HG03439 (cell line): ENCODE measurements around the gene LIPK.
"Not testable (repeated sequence)": the region's sequence is repeated elsewhere in the genome, so short reads cannot be mapped to it uniquely, and the experiment has no call there.

Experiments
- ATAC-seq: cut with Tn5 transposase; IDR thresholded peaks from one replicate; pipeline ENCODE4 v1.9.1; 2021; ENCODE audit warnings: mild to moderate bottlenecking, moderate library complexity; ENCODE audit not compliant: unreplicated experiment

LIPK gene, protein sequence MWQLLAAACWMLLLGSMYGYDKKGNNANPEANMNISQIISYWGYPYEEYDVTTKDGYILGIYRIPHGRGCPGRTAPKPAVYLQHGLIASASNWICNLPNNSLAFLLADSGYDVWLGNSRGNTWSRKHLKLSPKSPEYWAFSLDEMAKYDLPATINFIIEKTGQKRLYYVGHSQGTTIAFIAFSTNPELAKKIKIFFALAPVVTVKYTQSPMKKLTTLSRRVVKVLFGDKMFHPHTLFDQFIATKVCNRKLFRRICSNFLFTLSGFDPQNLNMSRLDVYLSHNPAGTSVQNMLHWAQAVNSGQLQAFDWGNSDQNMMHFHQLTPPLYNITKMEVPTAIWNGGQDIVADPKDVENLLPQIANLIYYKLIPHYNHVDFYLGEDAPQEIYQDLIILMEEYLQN

DNA sequence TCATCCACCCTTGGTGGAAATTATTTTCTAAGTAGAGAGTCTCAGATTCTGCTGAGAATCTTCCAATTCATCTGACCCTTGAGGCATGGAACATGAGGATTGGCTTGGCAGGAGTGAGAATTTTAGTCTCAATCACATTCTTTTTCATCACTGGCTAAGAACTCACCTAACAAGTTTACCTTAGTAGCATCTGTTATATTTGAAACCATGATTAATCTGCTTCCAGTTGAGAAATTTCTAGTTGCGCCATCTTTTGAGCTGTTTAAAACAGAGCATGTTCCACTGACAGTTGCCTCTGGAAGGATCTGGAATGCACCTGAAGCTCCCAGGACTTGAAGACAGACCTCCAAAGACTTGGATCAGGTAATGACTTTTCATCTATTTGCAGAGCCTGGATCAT, at the start of gene LIPK:
LIPK (plus strand) TSS at position 292 of the 400 bp plus-strand sequence. CDS start 18,295 bp downstream, outside the sequence.
- ATAC-seq = no peak

DNA sequence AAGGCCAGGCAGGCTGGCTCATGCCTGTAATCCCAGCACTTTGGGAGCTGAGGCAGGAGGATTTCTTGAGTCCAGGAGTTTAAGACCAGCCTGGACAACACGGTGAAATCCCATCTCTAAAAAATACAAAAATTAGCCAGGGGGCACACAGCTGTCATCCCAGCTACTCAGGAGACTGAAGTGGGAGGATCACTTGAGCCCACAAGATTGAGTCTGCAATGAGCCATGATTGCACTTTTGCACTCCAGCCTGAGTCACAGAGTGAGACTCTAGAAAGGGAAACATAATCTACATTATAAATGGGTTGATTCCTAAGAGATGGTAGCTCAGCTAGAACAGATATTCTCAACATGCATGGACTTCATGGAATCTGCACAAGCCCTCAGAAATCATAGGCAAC, 48.1 kb upstream of the LIPK start:
- ATAC-seq = no peak

DNA sequence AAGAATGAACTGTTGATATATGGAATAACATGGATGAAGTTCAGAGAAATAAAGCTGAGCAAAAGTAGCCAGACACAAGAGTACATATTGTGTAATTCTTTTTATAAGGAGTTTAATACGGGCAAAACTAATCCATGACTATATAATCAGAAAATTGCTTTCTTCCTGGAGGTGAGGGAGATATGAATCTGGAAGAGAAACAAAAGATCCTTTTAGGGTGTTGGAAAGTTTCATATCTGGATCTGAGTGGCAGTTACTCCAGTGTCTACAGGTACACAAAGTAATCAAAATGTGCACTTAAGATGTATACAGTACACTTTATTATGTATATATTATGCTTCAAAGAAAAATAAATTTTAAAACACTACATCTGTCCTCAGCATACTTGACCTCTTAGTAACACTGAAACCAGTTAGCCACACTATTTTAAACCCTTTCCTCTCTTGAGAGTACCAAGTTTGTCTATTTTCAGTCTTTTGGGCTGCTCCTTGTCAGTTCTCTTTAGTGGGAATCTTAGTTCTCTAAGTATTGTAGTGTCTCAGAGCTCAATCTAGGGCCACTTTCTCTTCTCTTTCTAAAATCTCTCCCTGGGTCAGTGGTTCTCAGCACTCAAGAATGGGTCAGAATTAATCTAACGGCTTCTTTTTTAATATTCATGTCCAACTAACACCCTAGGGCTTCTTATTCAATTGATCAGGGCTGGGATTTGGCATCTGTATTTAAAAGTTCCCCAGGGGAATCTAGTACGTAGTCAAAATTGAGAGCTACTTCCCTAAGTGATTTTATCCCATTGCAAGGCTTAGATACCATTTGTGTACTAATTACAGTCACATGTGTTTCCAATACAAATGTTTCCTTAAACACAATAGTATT, 46.1 kb upstream of the LIPK start:
- no peak for ATAC-seq

- no peak for ATAC-seq
Measured at GRCh38 chr10:88660598-88660884, 45.5 kb upstream of the LIPK start.

GRCh38 chr10:88661018-88661417, 45.0 kb upstream of the LIPK start:
- ATAC-seq = no peak

GRCh38 chr10:88661577-88661976, 44.5 kb upstream of the LIPK start:
- ATAC-seq = no peak

GRCh38 chr10:88663153-88663552, 42.9 kb upstream of the LIPK start:
- ATAC-seq = not testable (repeated sequence)

DNA sequence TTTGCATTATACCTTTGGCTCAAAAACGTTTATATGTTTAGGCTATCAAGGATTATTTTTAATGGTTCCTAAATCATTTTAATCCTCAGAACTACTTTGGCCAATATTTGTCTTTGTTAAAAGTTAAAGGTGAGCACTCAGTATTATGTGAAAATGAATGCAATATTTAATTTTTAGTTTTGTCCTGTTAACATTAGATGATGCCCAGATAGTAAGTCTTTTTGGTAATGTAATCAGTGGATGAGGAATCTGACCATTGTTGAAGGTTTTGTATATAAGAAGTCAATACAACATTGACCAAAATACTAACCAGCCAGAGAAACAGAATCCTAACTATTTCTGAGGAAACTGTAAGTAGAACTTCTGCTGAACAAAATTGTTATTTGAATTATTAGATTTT, 41.9 kb upstream of the LIPK start, which contains the start of gene LIPF:
LIPF (plus strand) TSS at position 301 of the 400 bp plus-strand sequence. CDS start 2,856 bp downstream, outside the sequence.
- ATAC-seq = no peak

DNA sequence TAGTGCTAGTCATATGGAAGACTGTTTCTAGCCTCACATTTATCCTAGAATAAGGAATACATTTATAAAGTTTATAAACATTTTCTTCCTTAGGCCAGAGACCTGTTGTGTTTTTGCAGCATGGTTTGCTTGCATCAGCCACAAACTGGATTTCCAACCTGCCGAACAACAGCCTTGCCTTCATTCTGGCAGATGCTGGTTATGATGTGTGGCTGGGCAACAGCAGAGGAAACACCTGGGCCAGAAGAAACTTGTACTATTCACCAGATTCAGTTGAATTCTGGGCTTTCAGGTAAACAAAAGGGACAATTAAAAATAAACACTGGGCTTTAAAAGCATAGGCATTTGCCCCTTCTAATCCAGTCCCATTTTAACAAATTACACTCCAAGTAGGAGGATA, 37.6 kb upstream of the LIPK start:
- ATAC-seq = no peak

- no peak for ATAC-seq
Measured at GRCh38 chr10:88670497-88670896, 35.6 kb upstream of the LIPK start.

DNA sequence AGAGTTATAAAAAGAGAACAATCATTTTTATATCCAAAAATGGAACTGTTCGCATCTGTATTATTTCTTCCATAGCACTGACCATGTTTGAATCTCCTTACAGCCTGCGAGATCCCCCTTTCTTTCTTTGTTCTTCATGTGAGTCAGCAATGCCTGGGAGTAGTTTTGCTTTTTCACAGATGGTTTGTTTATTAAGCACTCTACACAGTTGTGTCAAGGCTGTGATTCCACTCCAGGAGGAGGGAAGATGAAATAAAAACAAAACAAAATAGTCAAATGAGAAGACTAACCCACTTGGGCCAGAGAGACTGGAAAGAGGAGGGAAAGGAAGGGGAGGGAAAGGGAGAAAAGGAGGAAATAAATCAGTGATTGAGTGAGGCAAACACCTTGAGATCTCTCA, 34.0 kb upstream of the LIPK start:
- no peak for ATAC-seq

DNA sequence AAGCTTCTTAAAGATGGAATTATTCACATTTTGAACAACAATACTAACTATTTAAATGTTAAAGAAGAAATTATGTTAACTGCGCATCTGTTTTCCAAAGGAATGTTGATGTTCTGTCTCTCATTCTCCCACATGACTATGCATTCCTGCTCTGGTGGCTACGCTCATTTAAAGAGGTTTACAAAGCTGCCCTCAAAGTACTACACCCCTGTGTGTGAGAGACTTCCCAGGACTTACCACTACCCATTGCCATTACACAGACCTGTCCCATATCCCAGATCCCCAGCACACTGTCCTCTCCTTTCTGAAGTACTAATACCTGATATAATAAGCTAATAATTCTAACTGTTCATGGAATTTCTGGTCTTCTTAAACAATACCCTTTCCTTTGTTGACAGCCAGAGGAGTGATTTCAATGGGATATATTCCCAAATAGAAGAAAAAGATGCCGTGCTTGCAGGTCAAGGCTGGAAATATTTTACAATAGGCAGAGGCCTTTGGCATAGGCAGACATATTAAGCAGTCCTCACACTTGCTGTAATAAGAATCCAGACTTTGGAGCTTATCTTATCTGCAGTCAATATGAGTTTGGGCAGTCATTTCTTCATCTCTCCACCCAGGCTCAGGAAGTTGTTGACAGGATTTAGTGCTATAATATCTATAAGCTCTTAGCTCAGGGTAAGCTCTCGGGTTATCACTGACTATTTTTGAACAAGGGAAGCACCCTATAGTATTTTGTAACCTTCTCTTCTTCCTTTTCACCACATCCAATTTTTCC, 29.6 kb upstream of the LIPK start:
- no peak for ATAC-seq

DNA sequence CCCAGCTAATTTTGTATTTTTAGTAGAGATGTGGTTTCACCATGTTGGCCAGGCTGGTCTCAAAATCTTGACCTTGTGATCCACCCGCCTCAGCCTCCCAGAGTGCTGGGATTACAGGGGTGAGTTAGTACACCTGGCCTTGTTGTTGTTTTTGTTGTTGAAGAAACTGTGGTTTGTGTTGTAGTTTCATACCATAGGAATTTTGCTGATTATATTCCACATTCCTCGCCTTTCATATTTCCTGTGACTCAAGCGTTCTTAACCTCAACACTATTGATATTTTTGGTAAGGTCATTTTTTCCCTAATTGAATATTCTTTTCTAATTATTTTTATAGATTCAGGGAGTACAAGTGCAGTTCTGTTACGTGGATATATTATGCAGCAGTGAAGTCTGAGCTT, 25.1 kb upstream of the LIPK start:
- ATAC-seq = no peak

DNA sequence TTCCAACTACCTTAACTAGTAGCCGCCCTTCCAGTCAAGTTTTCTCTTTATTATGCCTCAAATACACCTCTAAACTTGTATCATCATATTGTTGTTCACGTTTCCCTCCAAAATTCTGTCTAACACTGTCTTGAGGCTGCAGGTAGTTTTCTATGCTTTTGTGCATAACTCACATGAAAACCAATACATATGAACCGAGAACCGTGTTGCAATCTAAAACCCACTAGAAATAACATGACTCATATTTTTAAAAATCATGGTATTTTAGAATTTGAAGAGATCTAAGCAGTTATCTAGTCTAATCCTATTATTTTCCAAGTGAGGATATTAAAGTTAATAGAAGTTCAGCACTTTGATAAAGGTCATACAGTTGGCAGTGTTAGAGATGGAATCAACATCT, 23.6 kb upstream of the LIPK start:
- ATAC-seq = no peak

DNA sequence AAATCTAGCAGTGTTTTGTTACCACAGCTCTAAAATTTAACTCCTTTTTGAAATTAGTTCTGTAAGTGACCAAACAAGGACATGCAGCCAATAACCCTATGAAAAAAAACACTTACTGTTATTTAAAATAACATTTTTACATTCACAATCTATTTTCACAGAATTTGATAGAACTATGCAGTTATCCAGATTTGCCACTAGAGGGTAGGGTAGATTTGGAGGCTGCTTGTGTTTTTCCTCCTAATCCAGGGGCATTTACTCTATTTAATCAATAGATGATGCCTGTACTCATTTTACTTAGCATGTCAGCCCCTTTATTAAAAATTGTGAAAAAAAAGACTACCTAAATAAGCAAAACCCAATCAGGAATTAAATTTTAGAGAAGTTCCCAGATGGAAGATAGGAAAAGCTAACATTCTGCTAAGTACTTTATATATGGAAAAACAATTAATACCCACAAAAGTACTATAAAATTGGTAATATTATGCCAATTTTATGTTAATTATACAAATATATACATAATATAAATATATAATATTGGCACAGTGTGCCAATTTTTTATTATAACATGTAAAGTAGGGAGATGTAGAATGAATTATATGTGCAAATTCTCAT, 18.1 kb upstream of the LIPK start:
- no peak for ATAC-seq

DNA sequence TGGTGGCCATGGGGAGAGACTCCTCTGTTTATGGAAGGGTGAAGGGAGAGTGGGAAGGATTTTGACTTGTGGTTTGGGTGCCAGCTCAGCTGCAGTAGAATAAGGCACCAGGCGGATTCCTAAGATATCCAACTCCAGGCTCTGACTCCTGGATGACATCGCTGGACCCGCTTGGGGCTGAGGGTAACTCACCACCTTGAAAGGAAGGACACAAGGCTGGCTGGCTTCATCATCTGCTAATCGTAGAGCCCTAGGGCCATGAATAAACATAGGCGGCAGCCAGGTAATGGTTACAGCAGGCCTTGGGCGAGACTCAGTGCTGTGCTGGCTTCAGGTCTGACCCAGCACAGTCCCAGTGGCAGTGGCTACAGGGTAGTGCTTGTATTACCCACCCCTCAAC, 16.7 kb upstream of the LIPK start:
- no peak for ATAC-seq

DNA sequence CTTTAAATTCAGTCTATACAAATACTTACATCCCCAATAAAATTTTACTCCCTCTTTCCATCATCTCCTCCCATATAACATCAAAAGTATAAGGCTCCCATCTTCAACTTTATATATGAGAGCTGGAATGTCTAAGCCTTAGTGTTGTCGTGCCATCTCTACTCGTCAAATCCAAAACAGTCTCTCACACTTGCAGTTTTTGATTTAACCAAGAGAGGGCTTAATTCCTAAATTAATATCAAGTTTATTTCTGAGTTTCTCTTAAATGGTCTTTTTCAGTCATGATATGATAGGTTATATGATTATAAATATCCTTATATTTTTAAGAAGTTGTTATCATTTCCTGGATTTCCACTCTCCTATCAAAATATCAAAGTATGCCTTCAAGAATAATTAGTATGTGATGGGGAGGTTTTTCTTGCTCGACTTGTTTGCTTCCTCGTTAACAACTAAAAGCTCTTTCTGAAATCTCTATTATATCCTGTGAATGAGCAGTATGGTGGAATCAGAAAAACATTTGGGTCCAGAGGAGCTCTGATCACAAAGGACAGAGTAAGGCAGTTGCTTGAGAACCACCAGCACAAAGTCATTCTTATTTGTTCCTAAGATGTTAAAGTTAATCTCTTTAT, 12.5 kb upstream of the LIPK start:
- no peak for ATAC-seq

DNA sequence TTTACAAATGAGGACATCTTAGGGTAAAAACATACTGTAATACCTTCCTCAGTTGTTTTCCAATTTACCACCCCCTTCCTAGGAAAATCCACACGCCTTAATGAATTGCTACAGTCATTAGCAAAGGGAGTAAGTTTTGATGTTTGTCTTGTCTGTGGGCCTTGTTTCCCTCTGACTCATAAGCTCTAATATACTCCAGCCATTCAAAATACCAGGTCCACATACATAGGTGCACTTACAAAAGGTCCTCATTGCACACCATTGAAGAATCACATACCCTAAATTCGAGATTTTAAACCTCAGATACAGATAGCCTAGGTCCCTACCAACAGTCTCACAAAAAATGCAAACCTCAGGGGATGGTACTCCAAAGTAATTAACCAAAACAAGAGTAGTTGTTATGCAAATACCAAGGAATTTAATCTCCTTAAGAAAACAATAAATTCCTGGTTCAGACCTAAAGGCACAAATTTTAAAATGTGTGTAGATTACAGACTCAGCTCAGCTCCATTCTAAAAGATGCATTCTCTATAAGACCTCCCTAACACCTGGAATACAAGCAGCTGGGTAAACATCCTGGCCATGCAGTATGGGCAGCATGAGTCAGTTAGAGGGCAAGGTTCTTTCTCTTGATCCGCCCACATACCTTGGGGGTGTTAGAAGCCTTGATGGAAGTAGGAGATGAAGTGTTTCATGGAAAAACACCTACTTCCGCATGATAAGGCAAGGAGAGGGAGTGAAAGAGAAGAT, 3.0 kb upstream of the LIPK start:
- no peak for ATAC-seq

GRCh38 chr10:88707429-88708155, 1.5 kb downstream of the LIPK start:
- ATAC-seq = no peak
